K562 (cell line): ENCODE results near the gene HOTAIR. TPM values are rescaled to one million over a fixed set of nuclear protein-coding genes. Genes with fewer than 3 reads are reported as not detected.
A peak's percentile ranks its signal among the peaks of the same experiment; 100 is the strongest.

Experiments
- GABPA ChIP-seq: fragments of 200-800 bp; sonication (Bioruptor generic); conservative IDR thresholded peaks from 2 replicates; pipeline ENCODE4 v1.6.1; 2016; ENCODE audit warnings: low read depth, missing genetic modification characterization, missing compliant biosample characterization
- KAT2B ChIP-seq: IDR thresholded peaks from one replicate; pipeline ENCODE4 v1.6.1; 2012; ENCODE audit warnings: low read depth, mild to moderate bottlenecking, control low read depth, inconsistent platforms, low read length, moderate library complexity
- KDM2B ChIP-seq: fragments of 250-450 bp; sonication (Bioruptor Pico); IDR thresholded peaks from 2 replicates; pipeline ENCODE4 v1.8.0; 2021; ENCODE audit warnings: mild to moderate bottlenecking, moderate library complexity
- NR2C1 ChIP-seq, 2 experiments: fragments of 450-650 bp; IDR thresholded peaks; 2 replicates each; pipeline ENCODE4 v1.6.1; 2017; ENCODE audit warnings: mild to moderate bottlenecking in 2 of 2, antibody characterized with exemption in 1 of 2, inconsistent platforms in 1 of 2, missing compliant biosample characterization in 1 of 2, missing genetic modification characterization in 1 of 2
- ZNF584 ChIP-seq: fragments of 200-800 bp; sonication (Bioruptor generic); IDR thresholded peaks from 2 replicates; pipeline ENCODE4 v1.6.1; 2016; ENCODE audit warnings: low read depth, mild to moderate bottlenecking, missing genetic modification characterization, missing compliant biosample characterization
- ZNF778 ChIP-seq: fragments of 450-650 bp; formaldehyde crosslinking; IDR thresholded peaks from 2 replicates; pipeline ENCODE4 v1.4.0; 2020; ENCODE audit warnings: mild to moderate bottlenecking, moderate library complexity
- polyA plus RNA-seq, 8 experiments: library from polyadenylated mRNA; depleted of rRNA in 4 of 8; stranded (reverse) in 5 of 8; unstranded in 3 of 8; fragments of >200 nt; fragmentation: Nextera tagmentation in 2 of 8; fragmentation: Illumina TruSeq in 1 of 8; extraction: Ambion mirVana in 2 of 8; extraction: Trizol in 1 of 8; gene quantifications; 2 replicates each; pipeline versions ENCODE4 v1.2.1 to v1.2.3, GENCODE V29; 2011 to 2014; ENCODE audit warnings: inconsistent platforms in 1 of 8, missing spikeins in 1 of 8
- total RNA-seq, 7 experiments: library from RNA; depleted of rRNA in 6 of 7; stranded (reverse); fragments of >200 nt in 6 of 7; fragmentation: Illumina TruSeq in 2 of 7; extraction: Trizol in 2 of 7; gene quantifications; 2 replicates each; pipeline versions ENCODE4 v1.2.1 to v1.2.3, GENCODE V29; 2011 to 2021; ENCODE audit warnings: low replicate concordance in 1 of 7
- TF ChIP-seq, protein P1 (sequence below): sonication (generic); formaldehyde crosslinking; IDR thresholded peaks from 2 replicates; pipeline ENCODE4 v1.8.0; 2022; ENCODE audit warnings: missing genetic modification reagents, mild to moderate bottlenecking, borderline replicate concordance
- TF ChIP-seq, protein P2 (sequence below): fragments of 450-650 bp; conservative IDR thresholded peaks from 2 replicates; pipeline ENCODE4 v1.6.1; 2016; ENCODE audit warnings: missing genetic modification characterization, low read depth, mild to moderate bottlenecking, missing compliant biosample characterization, moderate library complexity

HOTAIR gene
- total and polyA plus RNA-seq, 9 of the 15 experiments (the other 6 are each of a cell fraction or from before 2014, with no cell fraction given), result 0.04 TPM; not detected in 8

DNA sequence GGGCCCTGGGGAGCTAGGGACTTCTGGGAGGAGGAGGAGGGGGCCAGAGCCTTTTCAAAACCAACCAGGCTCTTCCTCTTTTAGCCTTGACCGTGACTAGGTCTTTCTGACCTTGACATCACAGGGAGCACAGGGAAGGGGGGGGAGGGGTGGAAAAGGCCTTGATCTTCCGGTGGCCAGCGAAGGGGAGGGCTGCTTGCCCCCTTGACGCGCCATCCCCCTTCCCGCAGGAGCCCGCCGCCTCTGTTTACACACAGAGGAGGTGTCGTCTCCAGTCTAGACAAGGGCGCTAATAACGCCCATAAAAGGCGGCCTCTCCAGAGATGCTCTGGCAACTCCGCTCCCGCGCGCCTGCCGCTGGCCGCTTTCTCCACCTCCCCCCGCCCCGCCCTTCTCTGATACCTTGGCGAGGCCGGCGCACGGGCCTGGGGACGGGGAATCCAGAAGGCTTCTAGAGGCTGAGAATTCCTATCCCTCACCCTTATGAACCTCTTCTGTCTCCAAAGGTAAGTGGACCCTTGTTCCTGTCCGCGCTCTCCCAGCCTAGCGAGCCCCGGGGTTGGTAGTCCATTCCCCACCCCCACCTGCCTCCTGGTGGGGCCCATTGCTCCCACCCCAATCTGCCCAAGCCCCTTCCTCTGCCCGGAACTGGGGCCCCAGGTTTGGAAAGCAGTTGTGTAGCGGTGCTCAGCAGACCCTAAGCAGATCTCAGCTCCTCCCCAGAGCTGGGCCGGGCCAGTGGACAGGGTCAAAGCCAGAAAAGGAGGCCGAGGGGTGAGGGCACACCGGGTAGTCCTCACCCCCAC lies 24.9 kb downstream of the HOTAIR start (continued):
- TF ChIP-seq, protein P1, sequence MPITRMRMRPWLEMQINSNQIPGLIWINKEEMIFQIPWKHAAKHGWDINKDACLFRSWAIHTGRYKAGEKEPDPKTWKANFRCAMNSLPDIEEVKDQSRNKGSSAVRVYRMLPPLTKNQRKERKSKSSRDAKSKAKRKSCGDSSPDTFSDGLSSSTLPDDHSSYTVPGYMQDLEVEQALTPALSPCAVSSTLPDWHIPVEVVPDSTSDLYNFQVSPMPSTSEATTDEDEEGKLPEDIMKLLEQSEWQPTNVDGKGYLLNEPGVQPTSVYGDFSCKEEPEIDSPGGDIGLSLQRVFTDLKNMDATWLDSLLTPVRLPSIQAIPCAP, result no peak
- TF ChIP-seq GABPA (peak; percentile 39; the same call in 1 of the 2 replicates), NR2C1 (IDR thresholded peaks at IDR 0.05) (no peak), NR2C1 (tag; IDR thresholded peaks at IDR 0.05) (no peak), ZNF584 (no peak), KAT2B (no peak), ZNF778 (CRISPR knock-in tag) (no peak), KDM2B (CRISPR knock-in tag) (no peak)
- TF ChIP-seq, protein P2, sequence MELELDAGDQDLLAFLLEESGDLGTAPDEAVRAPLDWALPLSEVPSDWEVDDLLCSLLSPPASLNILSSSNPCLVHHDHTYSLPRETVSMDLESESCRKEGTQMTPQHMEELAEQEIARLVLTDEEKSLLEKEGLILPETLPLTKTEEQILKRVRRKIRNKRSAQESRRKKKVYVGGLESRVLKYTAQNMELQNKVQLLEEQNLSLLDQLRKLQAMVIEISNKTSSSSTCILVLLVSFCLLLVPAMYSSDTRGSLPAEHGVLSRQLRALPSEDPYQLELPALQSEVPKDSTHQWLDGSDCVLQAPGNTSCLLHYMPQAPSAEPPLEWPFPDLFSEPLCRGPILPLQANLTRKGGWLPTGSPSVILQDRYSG, result no peak
- TF ChIP-seq, all 486 proteins: peak for 31
